ENCODE results near the gene MEGF6. TPM values are rescaled to one million over a fixed set of nuclear protein-coding genes. Genes with fewer than 3 reads are reported as not detected.

The MEGF6 gene
- total RNA-seq, 1 donor from 2014 or later, result 1.3 TPM

- no peak for TF ChIP-seq CTCF (IDR thresholded peaks at IDR 0.05; ENCODE audit: insufficient read depth, low read length, severe bottlenecking)
- no peaks in the 10 kb centered on the region for H3K36me3 ChIP-seq (ENCODE audit: control insufficient read depth, insufficient read depth, low read length)
- peaks cover 2% of the 10 kb centered on the region for H3K27me3 ChIP-seq (ENCODE audit: control insufficient read depth, insufficient read depth, low read length)
- no peak for DNase-seq (ENCODE audit: low read depth)
- H3K4me3 ChIP-seq (ENCODE audit: low read depth, low read length), result no peak overlapping the region
- FAIRE-seq, result no peak
Measured at GRCh38 chr1:3570066-3570986, 41.0 kb downstream of the MEGF6 start.

GRCh38 chr1:3569436-3569835, 41.9 kb downstream of the MEGF6 start:
- FAIRE-seq, result no peak
- DNase-seq (ENCODE audit: low read depth), result no peak
- H3K36me3 ChIP-seq (ENCODE audit: control insufficient read depth, insufficient read depth, low read length), result no peaks in the 10 kb centered on the region
- H3K4me3 ChIP-seq (ENCODE audit: low read depth, low read length), result no peak overlapping the region
- peaks cover 2% of the 10 kb centered on the region for H3K27me3 ChIP-seq (ENCODE audit: control insufficient read depth, insufficient read depth, low read length)
- TF ChIP-seq CTCF (IDR thresholded peaks at IDR 0.05; ENCODE audit: insufficient read depth, low read length, severe bottlenecking), result no peak

GRCh38 chr1:3568815-3569435, 42.4 kb downstream of the MEGF6 start:
- TF ChIP-seq CTCF (IDR thresholded peaks at IDR 0.05; ENCODE audit: insufficient read depth, low read length, severe bottlenecking), result no peak
- no peak overlapping the region for H3K4me3 ChIP-seq (ENCODE audit: low read depth, low read length)
- FAIRE-seq (no peak), DNase-seq (ENCODE audit: low read depth) (no peak)
- H3K36me3 ChIP-seq (ENCODE audit: control insufficient read depth, insufficient read depth, low read length), result no peaks in the 10 kb centered on the region
- H3K27me3 ChIP-seq (ENCODE audit: control insufficient read depth, insufficient read depth, low read length), result peaks cover 4% of the 10 kb centered on the region

- H3K27me3 ChIP-seq (ENCODE audit: control insufficient read depth, insufficient read depth, low read length), result peaks cover 4% of the 10 kb centered on the region
- DNase-seq (ENCODE audit: low read depth), result no peak
- TF ChIP-seq CTCF (IDR thresholded peaks at IDR 0.05; ENCODE audit: insufficient read depth, low read length, severe bottlenecking), result no peak
- no peak overlapping the region for H3K4me3 ChIP-seq (ENCODE audit: low read depth, low read length)
- FAIRE-seq, result no peak
- no peaks in the 10 kb centered on the region for H3K36me3 ChIP-seq (ENCODE audit: control insufficient read depth, insufficient read depth, low read length)
Measured at GRCh38 chr1:3566951-3567804, 44.1 kb downstream of the MEGF6 start.

GRCh38 chr1:3566003-3566885, 45.1 kb downstream of the MEGF6 start:
- Histone ChIP-seq H3K27me3 (ENCODE audit: control insufficient read depth, insufficient read depth, low read length) (peaks cover 4% of the 10 kb centered on the region), H3K36me3 (ENCODE audit: control insufficient read depth, insufficient read depth, low read length) (no peaks in the 10 kb centered on the region), H3K4me3 (ENCODE audit: low read depth, low read length) (no peak overlapping the region)
- FAIRE-seq, result no peak
- no peak for TF ChIP-seq CTCF (IDR thresholded peaks at IDR 0.05; ENCODE audit: insufficient read depth, low read length, severe bottlenecking)
- no peak for DNase-seq (ENCODE audit: low read depth)
